ENCODE results near the gene CEP95. TPM values are rescaled to one million over a fixed set of nuclear protein-coding genes. Genes with fewer than 3 reads are reported as not detected.

CEP95 gene
- total RNA-seq, 1 experiment from 2014 or later: 57.2 TPM

GRCh38 chr17:64571746-64572145, 65.0 kb downstream of the CEP95 start:
- no peaks in the 10 kb centered on the region for H3K27me3 Mint-ChIP-seq (ENCODE audit: insufficient read depth, unreplicated experiment)
- no peaks in the 10 kb centered on the region for H3K9me3 Mint-ChIP-seq (ENCODE audit: unreplicated experiment)
- DNase-seq (ENCODE audit: unreplicated experiment): no peak
- no peaks in the 10 kb centered on the region for H3K4me1 Mint-ChIP-seq (ENCODE audit: insufficient read depth, unreplicated experiment)
- TF ChIP-seq CTCF (IDR thresholded peaks at IDR 0.05; ENCODE audit: unreplicated experiment): no peak
- H3K36me3 Mint-ChIP-seq (ENCODE audit: insufficient read depth, unreplicated experiment): peaks cover 52% of the 10 kb centered on the region
- intact Hi-C loops (cut with micrococcal nuclease): no loop called here
- no peak overlapping the region for H3K27ac Mint-ChIP-seq (ENCODE audit: low read depth, unreplicated experiment)
- CTCF ChIA-PET: no interaction called here
- BruUV-seq (replicated peaks): no TSS peak
- POLR2A ChIA-PET: interaction anchor here (0.6 to 2.8 kb wide), 3 partner anchors 10 to 65 kb away, joined by 3 to 9 read pairs (median 3); partner anchors contain the start of genes CEP95 and DDX5
- H3K4me3 Mint-ChIP-seq (ENCODE audit: unreplicated experiment): no peak overlapping the region

- no peaks in the 10 kb centered on the region for H3K27me3 Mint-ChIP-seq (ENCODE audit: insufficient read depth, unreplicated experiment)
- ChIA-PET CTCF (interaction anchor here (0.9 to 1.4 kb wide), 2 partner anchors 16 to 76 kb away, joined by 3 to 4 read pairs; no protein-coding TSS in a partner anchor), POLR2A (interaction anchor here (1.0 to 2.8 kb wide), 2 partner anchors 20 to 66 kb away, joined by 3 to 9 read pairs; partner anchors contain the start of genes CEP95 and DDX5)
- H3K36me3 Mint-ChIP-seq (ENCODE audit: insufficient read depth, unreplicated experiment): peaks cover 52% of the 10 kb centered on the region
- no peak overlapping the region for H3K27ac Mint-ChIP-seq (ENCODE audit: low read depth, unreplicated experiment)
- TF ChIP-seq CTCF (IDR thresholded peaks at IDR 0.05; ENCODE audit: unreplicated experiment): no peak
- no TSS peak for BruUV-seq (replicated peaks)
- H3K4me1 Mint-ChIP-seq (ENCODE audit: insufficient read depth, unreplicated experiment): no peaks in the 10 kb centered on the region
- intact Hi-C loops (cut with micrococcal nuclease): no loop called here
- H3K9me3 Mint-ChIP-seq (ENCODE audit: unreplicated experiment): no peaks in the 10 kb centered on the region
- DNase-seq (ENCODE audit: unreplicated experiment): no peak
- no peak overlapping the region for H3K4me3 Mint-ChIP-seq (ENCODE audit: unreplicated experiment)
Observed at GRCh38 chr17:64572682-64573154, 65.9 kb downstream of the CEP95 start.

- no peaks in the 10 kb centered on the region for H3K27me3 Mint-ChIP-seq (ENCODE audit: insufficient read depth, unreplicated experiment)
- intact Hi-C loops (cut with micrococcal nuclease): no loop called here
- ChIA-PET POLR2A (interaction anchor here (1.0 kb wide), 1 partner anchor 20 kb away, joined by 3 read pairs; no protein-coding TSS in a partner anchor), CTCF (interaction anchor here (1.4 kb wide), 1 partner anchor 16 kb away, joined by 3 read pairs; no protein-coding TSS in a partner anchor)
- H3K9me3 Mint-ChIP-seq (ENCODE audit: unreplicated experiment): no peaks in the 10 kb centered on the region
- BruUV-seq (replicated peaks): no TSS peak
- no peak overlapping the region for H3K4me3 Mint-ChIP-seq (ENCODE audit: unreplicated experiment)
- no peak for TF ChIP-seq CTCF (IDR thresholded peaks at IDR 0.05; ENCODE audit: unreplicated experiment)
- no peak overlapping the region for H3K27ac Mint-ChIP-seq (ENCODE audit: low read depth, unreplicated experiment)
- H3K36me3 Mint-ChIP-seq (ENCODE audit: insufficient read depth, unreplicated experiment): peaks cover 53% of the 10 kb centered on the region
- H3K4me1 Mint-ChIP-seq (ENCODE audit: insufficient read depth, unreplicated experiment): no peaks in the 10 kb centered on the region
- DNase-seq (ENCODE audit: unreplicated experiment): no peak
Observed at GRCh38 chr17:64573214-64573613, 66.4 kb downstream of the CEP95 start.

GRCh38 chr17:64574646-64575045, 67.9 kb downstream of the CEP95 start:
- TF ChIP-seq CTCF (IDR thresholded peaks at IDR 0.05; ENCODE audit: unreplicated experiment): no peak
- H3K9me3 Mint-ChIP-seq (ENCODE audit: unreplicated experiment): no peaks in the 10 kb centered on the region
- H3K4me1 Mint-ChIP-seq (ENCODE audit: insufficient read depth, unreplicated experiment): no peaks in the 10 kb centered on the region
- BruUV-seq (replicated peaks): no TSS peak
- H3K27ac Mint-ChIP-seq (ENCODE audit: low read depth, unreplicated experiment): no peak overlapping the region
- no peak for DNase-seq (ENCODE audit: unreplicated experiment)
- intact Hi-C loops (cut with micrococcal nuclease): no loop called here
- no peak overlapping the region for H3K4me3 Mint-ChIP-seq (ENCODE audit: unreplicated experiment)
- H3K27me3 Mint-ChIP-seq (ENCODE audit: insufficient read depth, unreplicated experiment): no peaks in the 10 kb centered on the region
- peaks cover 54% of the 10 kb centered on the region for H3K36me3 Mint-ChIP-seq (ENCODE audit: insufficient read depth, unreplicated experiment)
- CTCF ChIA-PET: interaction anchor here (0.6 to 1.1 kb wide), 4 partner anchors 30 to 154 kb away, joined by 3 to 4 read pairs (median 3); no protein-coding TSS in a partner anchor
- POLR2A ChIA-PET: interaction anchor here (0.6 to 1.6 kb wide), 4 partner anchors 15 to 73 kb away, joined by 3 to 5 read pairs (median 4); partner anchors contain the start of gene CEP95

Data from MCF 10A (cell line).